SK-N-SH treated with all-trans-retinoic acid at 6 μM for 48 hours (cell line): ENCODE results near the gene PRKAG2.
A peak's percentile ranks its signal among the peaks of the same experiment; 100 is the strongest.

ENCODE experiments used
- ATAC-seq: fragments of 200-7000 bp; cut with Tn5 transposase; 3 replicates; pipeline ENCODE4 v1.9.1; 2020; ENCODE audit warnings: mild to moderate bottlenecking, moderate library complexity
- ARNTL ChIP-seq: fragments of 450-650 bp; formaldehyde crosslinking; IDR thresholded peaks from 2 replicates; pipeline ENCODE4 v1.5.0; 2020; ENCODE audit warnings: low read depth, mild to moderate bottlenecking, moderate library complexity, borderline replicate concordance
- BACH2 ChIP-seq: fragments of 250-450 bp; sonication (Bioruptor Pico); IDR thresholded peaks from 2 replicates; pipeline ENCODE4 v1.9.0; 2021; ENCODE audit warnings: mild to moderate bottlenecking, borderline replicate concordance
- CREB5 ChIP-seq: fragments of 250-450 bp; sonication (Bioruptor Pico); IDR thresholded peaks from 2 replicates; pipeline ENCODE4 v1.5.1; 2020; ENCODE audit warnings: low read depth, mild to moderate bottlenecking, moderate library complexity
- CSDC2 ChIP-seq: fragments of 250-450 bp; sonication (Bioruptor Pico); IDR thresholded peaks from 2 replicates; pipeline ENCODE4 v1.5.0; 2020; ENCODE audit warnings: mild to moderate bottlenecking, moderate library complexity
- CSRNP3 ChIP-seq: fragments of 250-450 bp; sonication (Bioruptor Pico); IDR thresholded peaks from 2 replicates; pipeline ENCODE4 v1.5.1; 2021; ENCODE audit warnings: mild to moderate bottlenecking, moderate library complexity
- ESRRG ChIP-seq: fragments of 250-450 bp; sonication (Bioruptor Pico); IDR thresholded peaks from 2 replicates; pipeline ENCODE4 v1.6.1; 2021; ENCODE audit warnings: mild to moderate bottlenecking
- GLIS3 ChIP-seq: fragments of 250-450 bp; sonication (Bioruptor Pico); IDR thresholded peaks from 2 replicates; pipeline ENCODE4 v1.5.0; 2020; ENCODE audit warnings: mild to moderate bottlenecking, moderate library complexity
- ISL1 ChIP-seq: fragments of 250-450 bp; sonication (Bioruptor Pico); IDR thresholded peaks from 2 replicates; pipeline ENCODE4 v2.1.2; 2022; ENCODE audit warnings: mild to moderate bottlenecking, moderate library complexity
- OSR1 ChIP-seq: fragments of 250-450 bp; sonication (Bioruptor Pico); IDR thresholded peaks from 2 replicates; pipeline ENCODE4 v1.8.0; 2022; ENCODE audit warnings: moderate library complexity, mild to moderate bottlenecking, inconsistent platforms
- PATZ1 ChIP-seq: fragments of 250-450 bp; sonication (Bioruptor Pico); IDR thresholded peaks from 2 replicates; pipeline ENCODE4 v1.8.0; 2020; ENCODE audit warnings: mild to moderate bottlenecking, moderate library complexity, borderline replicate concordance
- POU6F1 ChIP-seq: fragments of 250-450 bp; sonication (Bioruptor Pico); IDR thresholded peaks from 2 replicates; pipeline ENCODE4 v1.8.0; 2021; ENCODE audit warnings: low read depth, mild to moderate bottlenecking, moderate library complexity, borderline replicate concordance
- PPARA ChIP-seq: fragments of 250-450 bp; sonication (Bioruptor Pico); IDR thresholded peaks from 2 replicates; pipeline ENCODE4 v1.5.0; 2020; ENCODE audit warnings: mild to moderate bottlenecking, borderline replicate concordance
- RARB ChIP-seq: fragments of 250-450 bp; sonication (Bioruptor Pico); IDR thresholded peaks from 2 replicates; pipeline ENCODE4 v1.8.0; 2021; ENCODE audit warnings: mild to moderate bottlenecking, moderate library complexity
- SNAI2 ChIP-seq: fragments of 250-450 bp; sonication (Bioruptor Pico); IDR thresholded peaks from 2 replicates; pipeline ENCODE4 v1.5.0; 2020; ENCODE audit warnings: mild to moderate bottlenecking, moderate library complexity
- TCF4 ChIP-seq: fragments of 250-450 bp; sonication (Bioruptor Pico); IDR thresholded peaks from 2 replicates; pipeline ENCODE4 v1.8.0; 2021; ENCODE audit warnings: mild to moderate bottlenecking, moderate library complexity, borderline replicate concordance
- TOX ChIP-seq: fragments of 250-450 bp; sonication (Bioruptor Pico); IDR thresholded peaks from 2 replicates; pipeline ENCODE4 v1.8.0; 2021; ENCODE audit warnings: mild to moderate bottlenecking, moderate library complexity, borderline replicate concordance
- TSHZ2 ChIP-seq: fragments of 250-450 bp; sonication (Bioruptor Pico); IDR thresholded peaks from 2 replicates; pipeline ENCODE4 v1.5.0; 2020; ENCODE audit warnings: mild to moderate bottlenecking, moderate library complexity
- ZC3H10 ChIP-seq: fragments of 250-450 bp; sonication (Bioruptor Pico); IDR thresholded peaks from 2 replicates; pipeline ENCODE4 v1.5.1; 2021; ENCODE audit warnings: mild to moderate bottlenecking, moderate library complexity
- ZFP3 ChIP-seq: fragments of 250-450 bp; sonication (Bioruptor Pico); IDR thresholded peaks from 2 replicates; pipeline ENCODE4 v1.5.0; 2020; ENCODE audit warnings: mild to moderate bottlenecking, moderate library complexity
- ZFP30 ChIP-seq: fragments of 450-650 bp; formaldehyde crosslinking; IDR thresholded peaks from 2 replicates; pipeline ENCODE4 v1.5.0; 2022; ENCODE audit warnings: mild to moderate bottlenecking, moderate library complexity
- ZNF565 ChIP-seq: fragments of 450-650 bp; formaldehyde crosslinking; conservative IDR thresholded peaks from 2 replicates; pipeline ENCODE4 v1.5.0; 2020; ENCODE audit warnings: low read depth, mild to moderate bottlenecking, moderate library complexity
- ZNF70 ChIP-seq: fragments of 450-650 bp; formaldehyde crosslinking; IDR thresholded peaks from 2 replicates; pipeline ENCODE4 v1.5.0; 2020; ENCODE audit warnings: mild to moderate bottlenecking, moderate library complexity
- ZNF8 ChIP-seq: fragments of 450-650 bp; formaldehyde crosslinking; IDR thresholded peaks from 2 replicates; pipeline ENCODE4 v1.5.0; 2020; ENCODE audit warnings: mild to moderate bottlenecking, moderate library complexity

Gene PRKAG2

GRCh38 chr7:151754688-151755130, 122.2 kb downstream of the PRKAG2 start:
- no peak for ATAC-seq
- no peak for TF ChIP-seq TSHZ2 (CRISPR knock-in tag)

GRCh38 chr7:151754142-151754590, 122.7 kb downstream of the PRKAG2 start:
- peak; percentile 84; the same call in 1 of the 2 replicates for TF ChIP-seq PATZ1
- no peak for TF ChIP-seq POU6F1 (CRISPR knock-in tag)
- no peak; the same call in 1 of the 2 replicates for TF ChIP-seq ARNTL (CRISPR knock-in tag)
- no peak; the same call in 1 of the 2 replicates for TF ChIP-seq ZNF565
- TF ChIP-seq ZNF8, result peak; percentile 38; the same call in 1 of the 2 replicates
- peak; percentile 80 for TF ChIP-seq ISL1 (CRISPR knock-in tag)
- 0 out of 2 replicates have a peak, but pooled peaks have one; percentile 54 for TF ChIP-seq RARB (CRISPR knock-in tag)
- TF ChIP-seq OSR1 (CRISPR knock-in tag), result no peak
- peak; percentile 50; the same call in 1 of the 2 replicates for TF ChIP-seq TCF4 (CRISPR knock-in tag)
- peak; percentile 89 for TF ChIP-seq ZFP3
- 0 out of 2 replicates have a peak, but pooled peaks have one; percentile 23 for TF ChIP-seq ZC3H10
- TF ChIP-seq SNAI2 (CRISPR knock-in tag), result peak; percentile 47; the same call in 1 of the 2 replicates
- no peak for TF ChIP-seq CSRNP3 (CRISPR knock-in tag)
- no peak for TF ChIP-seq ZNF70 (CRISPR knock-in tag)
- no peak for TF ChIP-seq GLIS3
- no peak for TF ChIP-seq TSHZ2 (CRISPR knock-in tag)
- TF ChIP-seq ESRRG, result no peak
- no peak for TF ChIP-seq CREB5 (CRISPR knock-in tag)
- TF ChIP-seq CSDC2 (CRISPR knock-in tag), result peak; percentile 82
- no peak for TF ChIP-seq ZFP30 (CRISPR knock-in tag)
- peak; percentile 83 for TF ChIP-seq TOX (CRISPR knock-in tag)
- TF ChIP-seq PPARA (CRISPR knock-in tag), result no peak
- no peak for TF ChIP-seq BACH2 (CRISPR knock-in tag)
- ATAC-seq, result peak; percentile 97
